UCSD-AML1 (cell line): Measurements from ENCODE around the gene GAB1.

ENCODE experiments used
- DNase-seq: peaks from one replicate; lab custom pipeline; 2025; ENCODE audit not compliant: unreplicated experiment; lab: John Stamatoyannopoulos, UW

The GAB1 gene

GRCh38 chr4:143383005-143383574, 46.4 kb downstream of the GAB1 start:
- no peak for DNase-seq

- DNase-seq = no peak
Measured at GRCh38 chr4:143384381-143384994, 47.8 kb downstream of the GAB1 start.

DNA sequence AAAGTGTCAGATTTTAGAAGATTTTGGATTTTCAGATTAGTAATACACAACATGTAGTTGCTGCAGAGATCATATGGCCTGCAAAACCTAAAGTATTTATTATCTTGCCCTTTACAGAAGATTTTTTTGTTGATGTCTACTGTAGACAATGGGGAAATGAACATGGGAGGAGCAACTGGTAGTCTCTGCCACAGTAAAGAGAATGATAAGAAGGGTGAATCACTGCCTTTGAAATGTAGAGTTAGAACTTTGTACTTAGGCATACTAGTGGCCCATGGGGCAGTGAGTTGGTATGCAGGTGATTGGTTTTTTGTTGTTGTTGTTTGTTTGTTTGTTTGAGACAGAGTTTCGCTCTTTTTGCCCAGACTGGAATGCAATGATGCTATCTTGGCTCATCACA, 50.1 kb downstream of the GAB1 start:
- DNase-seq = no peak

GRCh38 chr4:143389579-143390195, 53.0 kb downstream of the GAB1 start:
- DNase-seq = no peak

DNA sequence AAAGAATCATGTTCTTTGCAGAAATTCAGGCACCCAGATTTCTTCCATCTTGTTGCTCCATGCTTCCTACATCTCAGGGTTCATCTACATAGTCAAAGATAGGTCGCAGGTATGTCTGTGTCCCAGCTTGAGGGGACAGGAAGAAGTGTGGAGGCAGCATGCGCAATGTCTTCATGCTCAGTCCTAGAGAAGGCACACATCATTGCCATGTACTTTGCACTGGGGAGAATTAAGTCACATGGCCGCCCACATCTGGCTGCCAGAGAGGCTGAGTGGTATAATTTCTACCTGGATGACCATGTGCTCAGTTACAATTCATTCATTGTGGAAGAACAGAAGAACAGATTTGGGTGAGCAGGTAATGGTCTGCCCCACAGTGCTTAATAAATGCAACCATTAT, 54.1 kb downstream of the GAB1 start:
- no peak for DNase-seq

- DNase-seq = no peak
Measured at GRCh38 chr4:143391261-143391660, 54.6 kb downstream of the GAB1 start.

- DNase-seq = no peak
Measured at GRCh38 chr4:143391895-143392294, 55.2 kb downstream of the GAB1 start.

- DNase-seq = no peak
Measured at GRCh38 chr4:143393195-143393594, 56.5 kb downstream of the GAB1 start.

- no peak for DNase-seq
Measured at GRCh38 chr4:143394739-143395453, 58.2 kb downstream of the GAB1 start.

DNA sequence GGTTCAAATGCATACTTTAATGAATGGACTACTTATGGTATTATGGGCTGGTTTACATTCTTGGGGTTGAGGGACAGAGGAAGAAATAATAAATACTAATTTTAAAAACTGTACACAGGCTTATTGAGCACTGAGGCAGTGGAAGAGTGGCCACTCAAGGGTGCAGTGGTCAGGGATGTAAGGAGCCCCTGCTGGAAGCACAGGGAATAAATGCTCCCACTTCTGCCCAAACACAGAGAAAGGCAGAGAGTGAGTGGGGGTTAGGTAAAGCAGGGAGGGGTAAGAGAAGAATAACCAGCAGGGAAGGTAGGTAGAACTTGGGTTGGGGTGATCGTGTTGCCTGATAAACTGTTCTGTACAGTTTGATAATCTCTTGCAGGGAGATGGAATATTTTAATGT, 60.0 kb downstream of the GAB1 start:
- DNase-seq = no peak

- DNase-seq = no peak
Measured at GRCh38 chr4:143397335-143397734, 60.7 kb downstream of the GAB1 start.

- no peak for DNase-seq
Measured at GRCh38 chr4:143397887-143398286, 61.2 kb downstream of the GAB1 start.

DNA sequence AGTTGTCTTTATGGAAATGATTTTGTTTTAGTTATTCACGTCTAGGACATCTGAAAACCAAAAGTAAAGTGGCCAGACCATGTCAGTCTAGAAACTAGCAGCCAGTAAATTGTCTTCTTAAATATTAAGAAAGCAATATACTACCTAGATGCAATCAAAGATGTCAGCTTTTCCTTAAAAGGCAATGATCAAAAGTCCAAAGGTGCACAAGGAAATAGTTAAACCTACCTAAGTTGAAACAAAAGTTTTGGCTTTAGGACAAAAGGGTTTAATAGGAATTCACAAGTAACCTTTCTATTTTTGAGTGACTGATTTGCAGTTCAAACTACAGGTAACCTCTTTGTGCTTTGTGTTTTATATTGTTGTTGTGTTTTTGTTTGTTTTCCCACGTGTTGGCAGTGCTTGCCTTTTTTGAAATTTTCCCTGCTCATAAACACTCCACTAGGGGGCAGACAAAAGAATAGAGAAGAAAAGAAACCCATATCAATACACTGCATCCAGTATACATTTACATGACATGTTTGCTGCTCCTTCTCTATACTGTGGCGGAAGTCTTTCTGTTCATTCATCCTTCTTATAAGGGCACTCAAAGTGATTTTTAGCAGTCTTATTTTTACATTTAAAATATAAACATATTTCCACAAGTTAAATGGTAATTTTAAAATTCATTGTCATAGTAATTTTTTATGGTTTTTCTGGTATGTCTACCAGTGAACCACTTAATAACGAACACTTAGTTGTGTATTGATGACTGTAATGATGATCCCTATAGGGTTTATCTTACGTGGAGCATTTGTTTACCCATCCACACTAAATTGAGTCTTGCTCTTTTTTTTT, 62.7 kb downstream of the GAB1 start:
- no peak for DNase-seq

DNA sequence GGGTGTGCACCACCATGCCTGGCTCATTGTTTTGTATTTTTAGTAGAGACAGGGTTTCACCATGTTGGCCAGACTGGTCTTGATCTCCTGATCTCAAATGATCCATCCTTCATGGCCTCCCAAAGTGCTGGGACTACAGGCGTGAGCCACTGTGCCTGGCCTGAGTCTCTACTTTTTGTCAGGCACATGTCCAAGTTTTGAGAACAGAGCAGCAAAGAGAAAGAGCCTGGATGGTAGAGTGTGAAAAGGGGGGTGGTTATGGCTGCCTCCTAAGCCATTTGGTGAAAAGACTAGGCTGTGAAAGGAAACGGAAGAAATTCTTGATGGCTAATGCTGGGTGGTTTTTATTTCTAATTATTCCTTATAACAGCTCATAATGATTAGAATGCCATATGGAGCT, 63.4 kb downstream of the GAB1 start:
- no peak for DNase-seq

DNA sequence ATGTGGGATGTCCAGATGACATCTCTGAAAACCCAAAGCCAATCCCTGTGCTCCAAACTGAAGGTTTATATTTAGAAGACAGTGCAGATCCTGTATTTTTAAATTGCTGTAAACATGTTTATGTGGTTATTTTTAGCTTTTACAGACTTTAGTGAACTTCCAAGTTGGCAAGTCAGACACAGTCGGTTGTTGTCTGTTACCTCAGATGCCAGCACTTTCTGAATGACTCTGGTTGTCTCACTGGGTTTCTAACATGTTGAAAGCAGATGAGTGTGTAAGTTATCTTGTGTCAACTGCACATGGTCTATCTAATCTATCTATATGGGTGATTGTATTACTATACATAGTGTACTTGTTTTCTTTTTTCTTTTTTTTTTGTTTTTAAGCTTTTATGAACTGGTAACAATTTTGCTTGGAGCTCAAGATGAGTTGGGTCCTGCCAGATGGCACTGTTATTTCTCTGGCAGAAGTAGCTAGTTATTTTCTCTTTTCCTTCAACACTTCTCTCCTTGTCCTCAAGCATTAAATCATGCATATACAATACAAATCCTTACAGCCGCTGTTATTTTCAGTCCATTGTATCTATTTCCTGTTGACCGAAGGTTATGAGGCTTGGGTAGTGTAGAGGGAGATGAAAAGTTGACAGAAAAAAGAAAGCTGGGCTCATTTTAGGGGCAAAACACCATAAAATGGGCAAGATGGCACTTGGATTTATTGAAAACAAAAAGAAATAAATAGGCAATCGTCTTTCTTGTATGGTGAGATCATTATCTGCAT, 66.3 kb downstream of the GAB1 start:
- DNase-seq = no peak

DNA sequence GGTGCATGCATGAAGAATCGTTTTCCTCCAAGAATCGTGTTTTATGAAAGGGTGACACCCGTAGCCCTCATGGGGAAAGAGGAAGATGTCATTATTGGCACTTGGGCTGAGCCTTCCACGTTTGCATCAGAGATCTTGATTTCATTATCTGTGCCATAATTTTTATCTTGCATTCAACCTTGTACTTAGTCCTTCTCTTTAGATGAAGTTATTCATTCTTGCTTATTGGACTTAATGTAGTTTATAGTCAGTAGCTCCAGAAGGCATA, 66.8 kb downstream of the GAB1 start:
- no peak for DNase-seq

DNA sequence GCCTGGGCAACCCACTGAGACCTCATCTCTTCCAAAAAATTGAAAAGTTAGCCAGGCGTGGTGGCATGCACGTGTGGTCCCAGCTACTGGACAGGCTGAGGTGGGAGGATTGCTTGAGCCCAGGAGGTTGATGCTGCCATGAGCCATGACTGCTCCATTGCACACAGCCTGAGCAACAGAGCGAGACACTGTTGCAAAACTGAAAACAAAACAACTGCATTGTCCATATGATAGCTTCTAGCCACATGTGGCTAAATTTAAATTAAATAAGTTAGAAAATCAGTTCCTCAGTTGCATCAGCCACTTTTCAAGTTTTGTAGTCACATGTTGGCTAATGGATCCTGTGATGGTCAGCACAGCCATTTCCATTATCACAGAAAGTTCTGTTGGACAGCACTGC, 67.9 kb downstream of the GAB1 start:
- DNase-seq = no peak

- no peak for DNase-seq
Measured at GRCh38 chr4:143405075-143405730, 68.5 kb downstream of the GAB1 start.

DNA sequence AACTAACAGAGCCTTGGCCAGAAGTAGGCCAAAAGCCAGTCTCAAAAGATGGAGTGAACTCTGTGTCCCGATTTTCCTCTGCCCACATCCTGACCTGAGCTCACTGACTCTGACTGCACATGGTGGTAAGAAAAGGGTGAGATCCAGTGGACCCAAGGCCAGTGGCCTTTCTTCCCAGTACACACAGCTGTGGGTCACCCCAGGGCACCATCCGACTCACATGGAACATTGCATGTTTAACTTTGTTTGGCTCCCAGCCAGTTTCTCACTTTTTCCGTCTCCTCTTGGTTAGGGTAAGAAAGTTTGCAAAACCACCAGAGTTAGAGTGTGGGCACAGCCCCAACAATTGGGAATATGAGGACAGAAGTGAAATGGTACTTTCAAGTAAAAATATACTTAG, 69.8 kb downstream of the GAB1 start:
- peak; percentile 42 for DNase-seq

DNA sequence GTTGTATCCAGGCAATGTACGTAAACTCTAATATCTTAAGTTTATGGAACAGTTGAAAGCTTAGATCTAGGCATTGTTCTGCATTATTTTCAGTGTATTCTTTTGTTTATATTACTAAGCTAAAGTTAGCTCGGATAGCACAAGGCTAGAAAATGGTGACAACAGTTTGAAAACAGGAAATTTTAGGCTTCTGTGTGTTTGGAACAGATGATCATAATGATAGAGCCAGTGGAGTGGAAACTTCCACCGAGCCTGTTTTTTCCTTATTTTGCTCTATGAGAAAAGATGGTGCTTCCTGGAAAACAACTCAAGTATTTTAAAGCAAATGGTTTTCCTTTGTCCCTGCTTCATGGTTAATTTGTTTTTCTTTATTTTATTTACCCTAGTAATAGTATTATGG, 70.8 kb downstream of the GAB1 start:
- DNase-seq = no peak
